ENCODE results near the gene KIF12. TPM values are rescaled to one million over a fixed set of nuclear protein-coding genes. Genes with fewer than 3 reads are reported as not detected.
"Not testable (repeated sequence)": the region's sequence is repeated elsewhere in the genome, so short reads cannot be mapped to it uniquely, and the experiment has no call there.

KIF12 gene
- total RNA-seq, 1 experiment from 2014 or later, result not detected

DNA sequence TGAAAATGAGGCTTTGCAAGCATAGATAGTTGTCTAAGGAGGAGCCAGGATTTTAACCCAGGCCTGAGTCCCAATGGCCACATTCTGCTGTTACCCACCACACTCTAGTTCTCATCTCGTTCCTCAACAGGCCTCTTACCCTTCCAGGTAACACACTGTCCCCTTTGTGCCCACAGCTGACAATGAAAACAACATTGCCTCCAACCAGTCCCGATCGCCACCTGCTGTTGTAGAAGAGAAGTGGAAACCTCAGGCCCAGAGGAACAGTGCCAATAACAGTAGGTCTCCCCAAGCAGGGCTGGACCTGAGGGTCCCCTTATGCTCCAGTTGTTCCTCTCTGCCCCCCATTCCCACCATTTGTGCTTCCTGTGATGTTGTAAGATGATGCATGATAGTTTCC, 51.4 kb downstream of the KIF12 start:
- Histone ChIP-seq H3K4me1 (replicated peaks; ENCODE audit: insufficient read depth) (no peaks in the 10 kb centered on the region), H4K20me1 (ENCODE audit: insufficient read depth) (no peaks in the 10 kb centered on the region), H3K9me3 (ENCODE audit: insufficient read depth, low read depth) (no peaks in the 10 kb centered on the region), H3K27ac (no peak overlapping the region), H2AFZ (no peak overlapping the region), H3K4me3 (no peak overlapping the region), H3K9me2 (ENCODE audit: insufficient read depth) (no peaks in the 10 kb centered on the region), H3K79me2 (ENCODE audit: low read depth) (no peaks in the 10 kb centered on the region), H3K4me2 (no peak overlapping the region), H3K27me3 (ENCODE audit: insufficient read depth, low read depth) (peaks cover 90% of the 10 kb centered on the region), H3F3A (ENCODE audit: insufficient read depth, low read depth) (no peaks in the 10 kb centered on the region), H3K36me3 (ENCODE audit: low read depth) (no peaks in the 10 kb centered on the region)
- DNase-seq, result no peak
- ChIA-PET POLR2A (ENCODE audit: unreplicated experiment) (no interaction called here), CTCF (no interaction called here)
- intact Hi-C loops (cut with micrococcal nuclease; ENCODE audit: unreplicated experiment), result no loop called here
- peak; percentile 54 for TF ChIP-seq CTCF (conservative IDR thresholded peaks at IDR 0.05)
- TF ChIP-seq EZH2 (IDR thresholded peaks at IDR 0.05; ENCODE audit: low read depth), result no peak
- no TSS peak for BruUV-seq (replicated peaks)

DNA sequence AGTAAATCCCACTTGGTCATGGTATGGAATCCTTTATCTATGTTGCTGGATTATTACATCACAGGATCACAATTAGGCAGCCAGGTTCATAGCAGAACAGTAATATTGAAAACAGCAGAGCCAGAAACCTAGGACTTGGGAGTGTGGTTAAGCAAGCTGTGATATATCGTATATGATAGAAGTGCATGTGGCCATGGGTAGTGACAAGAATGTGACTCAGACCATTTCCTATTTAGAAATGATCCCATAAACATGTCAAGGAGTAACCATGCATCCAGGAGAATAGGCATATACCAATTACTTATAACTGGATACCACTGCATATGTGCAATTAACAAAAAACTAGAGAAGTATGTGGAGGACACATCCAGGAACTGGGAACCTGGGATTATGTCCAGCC, 52.2 kb downstream of the KIF12 start:
- Histone ChIP-seq H3F3A (ENCODE audit: insufficient read depth, low read depth) (no peaks in the 10 kb centered on the region), H3K4me1 (replicated peaks; ENCODE audit: insufficient read depth) (no peaks in the 10 kb centered on the region), H3K36me3 (ENCODE audit: low read depth) (no peaks in the 10 kb centered on the region), H3K4me2 (no peak overlapping the region), H3K9me2 (ENCODE audit: insufficient read depth) (no peaks in the 10 kb centered on the region), H4K20me1 (ENCODE audit: insufficient read depth) (no peaks in the 10 kb centered on the region), H3K79me2 (ENCODE audit: low read depth) (no peaks in the 10 kb centered on the region), H3K27me3 (ENCODE audit: insufficient read depth, low read depth) (peaks cover 86% of the 10 kb centered on the region), H3K4me3 (no peak overlapping the region), H3K27ac (no peak overlapping the region), H2AFZ (no peak overlapping the region), H3K9me3 (ENCODE audit: insufficient read depth, low read depth) (no peaks in the 10 kb centered on the region)
- no peak for TF ChIP-seq CTCF (conservative IDR thresholded peaks at IDR 0.05)
- TF ChIP-seq EZH2 (IDR thresholded peaks at IDR 0.05; ENCODE audit: low read depth), result no peak
- ChIA-PET CTCF (no interaction called here), POLR2A (ENCODE audit: unreplicated experiment) (no interaction called here)
- no peak for DNase-seq
- intact Hi-C loops (cut with micrococcal nuclease; ENCODE audit: unreplicated experiment), result no loop called here
- no TSS peak for BruUV-seq (replicated peaks)

DNA sequence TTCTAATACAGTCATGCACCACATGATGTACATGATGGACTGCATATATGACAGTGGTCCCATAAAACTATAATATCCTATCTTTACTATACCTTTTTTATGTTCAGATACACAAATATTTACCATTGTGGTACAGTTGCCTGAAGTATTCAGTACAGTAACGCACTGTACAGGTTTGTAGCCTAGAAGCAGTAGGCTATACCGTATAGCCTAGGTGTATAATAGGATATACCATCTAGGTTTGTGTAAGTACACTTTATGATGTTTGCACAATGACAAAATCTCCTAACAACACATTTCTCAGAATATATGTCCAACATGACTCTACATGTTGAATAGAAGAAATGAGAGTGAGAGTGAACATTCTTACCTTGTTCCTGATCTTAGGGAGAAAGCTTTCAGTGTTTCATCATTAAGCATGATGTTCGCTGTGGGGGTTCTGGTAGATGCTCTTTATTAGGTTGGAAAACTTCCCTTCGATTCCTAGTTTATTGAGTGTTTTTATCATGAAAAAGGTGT, 52.8 kb downstream of the KIF12 start:
- BruUV-seq (replicated peaks), result no TSS peak
- no peaks in the 10 kb centered on the region for H3K9me3 ChIP-seq (ENCODE audit: insufficient read depth, low read depth)
- H3K9me2 ChIP-seq (ENCODE audit: insufficient read depth), result no peaks in the 10 kb centered on the region
- no peak overlapping the region for H3K27ac ChIP-seq
- ChIA-PET CTCF (no interaction called here), POLR2A (ENCODE audit: unreplicated experiment) (no interaction called here)
- H2AFZ ChIP-seq, result no peak overlapping the region
- no peaks in the 10 kb centered on the region for H3K36me3 ChIP-seq (ENCODE audit: low read depth)
- no peaks in the 10 kb centered on the region for H4K20me1 ChIP-seq (ENCODE audit: insufficient read depth)
- no peaks in the 10 kb centered on the region for H3K4me1 ChIP-seq (replicated peaks; ENCODE audit: insufficient read depth)
- no peak for DNase-seq
- no peaks in the 10 kb centered on the region for H3K79me2 ChIP-seq (ENCODE audit: low read depth)
- H3K4me2 ChIP-seq, result no peak overlapping the region
- H3K27me3 ChIP-seq (ENCODE audit: insufficient read depth, low read depth), result peaks cover 80% of the 10 kb centered on the region
- no peaks in the 10 kb centered on the region for H3F3A ChIP-seq (ENCODE audit: insufficient read depth, low read depth)
- TF ChIP-seq EZH2 (IDR thresholded peaks at IDR 0.05; ENCODE audit: low read depth), result no peak
- TF ChIP-seq CTCF (conservative IDR thresholded peaks at IDR 0.05), result no peak
- intact Hi-C loops (cut with micrococcal nuclease; ENCODE audit: unreplicated experiment), result no loop called here
- no peak overlapping the region for H3K4me3 ChIP-seq

DNA sequence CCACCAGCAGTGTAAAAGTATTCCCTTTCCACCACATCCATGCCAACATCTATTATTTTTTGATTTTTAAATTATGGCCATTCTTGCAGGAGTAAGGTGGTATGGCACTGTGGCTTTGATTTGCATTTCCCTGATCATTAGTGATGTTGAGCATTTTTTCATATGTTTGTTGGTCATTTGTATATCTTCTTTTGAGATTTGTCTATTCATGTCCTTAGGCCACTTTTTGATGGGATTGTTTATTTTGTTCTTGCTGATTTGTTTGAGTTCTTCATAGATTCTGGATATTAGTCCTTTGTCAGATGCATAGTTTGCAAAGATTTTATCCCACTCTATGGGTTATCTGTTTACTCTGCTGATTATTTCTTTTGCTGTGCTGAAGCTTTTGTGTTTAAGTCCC, 55.4 kb downstream of the KIF12 start:
- H4K20me1 ChIP-seq (ENCODE audit: insufficient read depth); H3K4me1 ChIP-seq (replicated peaks; ENCODE audit: insufficient read depth); H2AFZ ChIP-seq; H3K79me2 ChIP-seq (ENCODE audit: low read depth); intact Hi-C loops (cut with micrococcal nuclease; ENCODE audit: unreplicated experiment); H3K4me3 ChIP-seq; H3F3A ChIP-seq (ENCODE audit: insufficient read depth, low read depth); CTCF ChIA-PET; H3K4me2 ChIP-seq; H3K9me3 ChIP-seq (ENCODE audit: insufficient read depth, low read depth); H3K36me3 ChIP-seq (ENCODE audit: low read depth); H3K9me2 ChIP-seq (ENCODE audit: insufficient read depth); DNase-seq; BruUV-seq (replicated peaks); POLR2A ChIA-PET (ENCODE audit: unreplicated experiment); H3K27ac ChIP-seq: not testable (repeated sequence)
- H3K27me3 ChIP-seq (ENCODE audit: insufficient read depth, low read depth), result peaks cover 66% of the 10 kb centered on the region

Data from PC-9 (cell line).